RWPE2 (cell line): ENCODE data around the gene ZNF213.
"Not testable (repeated sequence)": the region's sequence is repeated elsewhere in the genome, so short reads cannot be mapped to it uniquely, and the experiment has no call there.

Experiments
- ATAC-seq: fragments of 200-7000 bp; cut with Tn5 transposase; 3 replicates; pipeline ENCODE4 v1.9.1; 2021; ENCODE audit warnings: low read depth
- DNase-seq: peaks from one replicate; pipeline ENCODE4 v3.0.0-alpha.2; 2020; ENCODE audit warnings: low spot score
- H3K27ac ChIP-seq: fragments of 450-650 bp; 2 replicates; pipeline ENCODE4 v1.5.1; 2017; ENCODE audit warnings: mild to moderate bottlenecking; ENCODE audit not compliant: poor library complexity, severe bottlenecking
- H3K27me3 ChIP-seq: fragments of 250-450 bp; sonication (Bioruptor Pico); 2 replicates; pipeline ENCODE4 v1.5.1; 2021; ENCODE audit warnings: mild to moderate bottlenecking, moderate library complexity; ENCODE audit not compliant: insufficient read depth, poor library complexity, severe bottlenecking
- H3K36me3 ChIP-seq: fragments of 250-450 bp; sonication (Bioruptor Pico); 2 replicates; pipeline ENCODE4 v1.5.1; 2020; ENCODE audit warnings: low read depth, mild to moderate bottlenecking, moderate library complexity
- H3K4me1 ChIP-seq: fragments of 250-450 bp; sonication (Bioruptor Pico); 2 replicates; pipeline ENCODE4 v1.5.1; 2021; ENCODE audit warnings: mild to moderate bottlenecking, moderate library complexity; ENCODE audit not compliant: insufficient read depth, poor library complexity, severe bottlenecking
- H3K4me3 ChIP-seq: fragments of 250-450 bp; sonication (Bioruptor Pico); 2 replicates; pipeline ENCODE4 v1.5.1; 2021; ENCODE audit warnings: mild to moderate bottlenecking, moderate library complexity; ENCODE audit not compliant: severe bottlenecking
- H3K9me3 ChIP-seq: fragments of 250-450 bp; sonication (Bioruptor Pico); 2 replicates; pipeline ENCODE4 v1.5.1; 2021; ENCODE audit warnings: mild to moderate bottlenecking, moderate library complexity; ENCODE audit not compliant: severe bottlenecking
- TF ChIP-seq, protein P1 (sequence below): fragments of 450-650 bp; IDR thresholded peaks from one replicate; pipeline ENCODE4 v1.5.1; 2017; ENCODE audit warnings: mild to moderate bottlenecking, moderate library complexity; ENCODE audit not compliant: poor library complexity, severe bottlenecking

ZNF213 gene

DNA sequence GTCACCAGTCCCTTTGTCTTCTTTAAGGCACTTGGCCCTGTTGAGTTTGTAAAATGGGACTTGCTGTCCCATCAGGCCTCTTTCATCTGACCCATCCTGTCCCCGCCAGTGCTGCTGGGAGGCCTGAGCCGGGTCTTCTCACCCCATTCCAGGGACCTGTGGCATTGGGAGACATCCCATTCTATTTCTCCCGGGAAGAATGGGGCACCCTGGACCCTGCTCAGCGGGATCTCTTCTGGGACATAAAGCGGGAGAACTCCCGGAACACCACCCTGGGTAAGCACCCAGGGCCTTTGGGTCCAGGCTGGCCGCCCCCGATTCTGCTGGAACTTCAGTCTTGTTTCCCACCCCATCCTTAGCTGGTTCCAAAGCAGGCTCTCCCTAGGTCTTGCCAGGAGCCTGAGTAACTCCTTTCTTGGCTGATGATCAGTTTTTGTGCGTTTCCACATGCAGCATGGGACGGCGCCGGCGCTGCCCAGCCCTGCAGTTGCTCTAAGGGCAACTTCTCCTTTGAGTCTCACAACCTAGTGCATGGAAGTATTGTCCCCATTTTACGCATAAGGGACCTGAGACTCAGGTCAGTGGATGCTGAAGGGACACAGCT is 4.1 kb downstream of the ZNF213 start:
- TF ChIP-seq, protein P1, sequence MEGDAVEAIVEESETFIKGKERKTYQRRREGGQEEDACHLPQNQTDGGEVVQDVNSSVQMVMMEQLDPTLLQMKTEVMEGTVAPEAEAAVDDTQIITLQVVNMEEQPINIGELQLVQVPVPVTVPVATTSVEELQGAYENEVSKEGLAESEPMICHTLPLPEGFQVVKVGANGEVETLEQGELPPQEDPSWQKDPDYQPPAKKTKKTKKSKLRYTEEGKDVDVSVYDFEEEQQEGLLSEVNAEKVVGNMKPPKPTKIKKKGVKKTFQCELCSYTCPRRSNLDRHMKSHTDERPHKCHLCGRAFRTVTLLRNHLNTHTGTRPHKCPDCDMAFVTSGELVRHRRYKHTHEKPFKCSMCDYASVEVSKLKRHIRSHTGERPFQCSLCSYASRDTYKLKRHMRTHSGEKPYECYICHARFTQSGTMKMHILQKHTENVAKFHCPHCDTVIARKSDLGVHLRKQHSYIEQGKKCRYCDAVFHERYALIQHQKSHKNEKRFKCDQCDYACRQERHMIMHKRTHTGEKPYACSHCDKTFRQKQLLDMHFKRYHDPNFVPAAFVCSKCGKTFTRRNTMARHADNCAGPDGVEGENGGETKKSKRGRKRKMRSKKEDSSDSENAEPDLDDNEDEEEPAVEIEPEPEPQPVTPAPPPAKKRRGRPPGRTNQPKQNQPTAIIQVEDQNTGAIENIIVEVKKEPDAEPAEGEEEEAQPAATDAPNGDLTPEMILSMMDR, result no peak
- DNase-seq (no peak), ATAC-seq (no peak)
- no peaks in the 10 kb centered on the region for H3K9me3 ChIP-seq
- H3K4me3 ChIP-seq, result no peak overlapping the region
- H3K27me3 ChIP-seq, result no peaks in the 10 kb centered on the region
- no peaks in the 10 kb centered on the region; the same call in 1 of the 2 replicates for H3K36me3 ChIP-seq
- H3K27ac ChIP-seq, result no peak overlapping the region
- H3K4me1 ChIP-seq, result no peaks in the 10 kb centered on the region

DNA sequence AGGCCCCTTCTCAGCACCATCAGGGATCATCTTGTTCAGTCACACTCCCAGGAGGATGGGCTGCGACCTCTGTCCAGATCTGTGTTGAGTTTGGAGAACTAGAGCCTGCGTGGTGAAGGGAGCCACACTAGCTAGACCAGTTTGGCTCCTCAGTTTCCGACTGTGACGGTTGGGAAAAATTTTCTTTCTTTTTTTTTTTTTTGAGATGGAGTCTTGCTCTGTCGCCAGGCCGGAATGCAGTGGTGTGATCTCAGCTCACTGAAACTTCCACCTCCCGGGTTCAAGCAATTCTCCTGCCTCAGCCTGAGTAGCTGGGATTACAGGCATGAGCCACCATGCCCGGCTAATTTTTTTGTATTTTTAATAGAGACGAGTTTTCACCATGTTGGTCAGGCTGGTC is 4.7 kb downstream of the ZNF213 start:
- H3K4me1 ChIP-seq, H3K27ac ChIP-seq, H3K36me3 ChIP-seq, DNase-seq, ATAC-seq, H3K4me3 ChIP-seq, H3K9me3 ChIP-seq, H3K27me3 ChIP-seq: not testable (repeated sequence)

DNA sequence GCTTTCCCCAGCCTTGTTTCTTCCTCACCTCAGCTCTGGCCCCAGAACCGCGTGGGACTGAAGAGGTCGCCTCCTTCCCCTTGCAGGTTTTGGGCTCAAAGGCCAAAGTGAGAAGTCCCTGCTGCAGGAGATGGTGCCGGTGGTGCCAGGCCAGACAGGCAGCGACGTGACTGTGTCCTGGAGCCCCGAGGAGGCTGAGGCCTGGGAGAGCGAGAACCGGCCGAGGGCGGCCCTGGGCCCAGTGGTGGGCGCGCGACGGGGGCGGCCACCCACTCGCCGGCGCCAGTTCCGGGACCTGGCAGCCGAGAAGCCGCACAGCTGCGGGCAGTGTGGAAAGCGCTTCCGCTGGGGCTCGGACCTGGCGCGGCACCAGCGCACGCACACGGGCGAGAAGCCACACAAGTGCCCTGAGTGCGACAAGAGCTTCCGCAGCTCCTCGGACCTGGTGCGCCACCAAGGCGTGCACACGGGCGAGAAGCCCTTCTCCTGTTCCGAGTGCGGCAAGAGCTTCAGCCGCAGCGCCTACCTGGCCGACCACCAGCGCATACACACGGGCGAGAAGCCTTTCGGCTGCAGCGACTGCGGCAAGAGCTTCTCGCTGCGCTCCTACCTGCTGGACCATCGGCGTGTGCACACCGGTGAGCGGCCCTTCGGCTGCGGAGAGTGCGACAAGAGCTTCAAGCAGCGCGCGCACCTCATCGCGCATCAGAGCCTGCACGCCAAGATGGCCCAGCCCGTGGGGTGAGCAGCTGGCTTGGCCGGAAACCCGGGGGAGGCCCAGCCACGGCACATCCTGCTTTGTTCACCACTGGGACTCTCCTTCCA is 6.0 kb downstream of the ZNF213 start:
- no peak overlapping the region for H3K27ac ChIP-seq
- no peaks in the 10 kb centered on the region for H3K9me3 ChIP-seq
- TF ChIP-seq, protein P1, result no peak
- DNase-seq (no peak), ATAC-seq (no peak)
- no peaks in the 10 kb centered on the region for H3K4me1 ChIP-seq
- no peaks in the 10 kb centered on the region for H3K27me3 ChIP-seq
- H3K36me3 ChIP-seq, result no peaks in the 10 kb centered on the region
- no peak overlapping the region for H3K4me3 ChIP-seq

DNA sequence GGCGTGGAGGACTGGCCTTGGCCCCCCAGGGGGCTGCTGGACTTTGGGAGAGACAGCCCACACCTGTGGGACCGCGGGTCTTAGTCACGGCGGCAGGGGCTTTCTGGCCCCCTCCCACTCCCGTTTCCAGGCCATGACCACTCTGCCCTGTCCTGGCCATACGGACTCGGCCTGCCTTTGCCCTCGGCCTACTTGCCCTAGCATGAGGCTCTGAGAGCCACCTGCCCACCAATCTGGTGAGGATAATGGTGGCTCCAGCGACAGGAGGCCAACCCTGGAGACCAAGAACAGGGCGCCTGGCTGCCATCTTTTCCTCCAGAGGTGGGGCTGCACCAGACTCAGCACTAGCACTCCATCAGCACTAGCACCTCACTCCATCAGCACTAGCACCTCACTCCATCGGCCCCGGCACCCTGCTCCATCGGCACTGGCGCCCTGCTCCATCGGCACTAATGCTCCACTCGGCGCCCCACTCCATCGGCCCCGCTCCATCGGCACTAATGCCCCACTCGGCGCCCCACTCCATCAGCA is 7.0 kb downstream of the ZNF213 start:
- no peaks in the 10 kb centered on the region for H3K27me3 ChIP-seq
- ATAC-seq (no peak), DNase-seq (no peak)
- no peak overlapping the region for H3K4me3 ChIP-seq
- H3K9me3 ChIP-seq, result no peaks in the 10 kb centered on the region
- no peaks in the 10 kb centered on the region for H3K4me1 ChIP-seq
- TF ChIP-seq, protein P1, result no peak
- H3K36me3 ChIP-seq, result no peaks in the 10 kb centered on the region
- H3K27ac ChIP-seq, result no peak overlapping the region

DNA sequence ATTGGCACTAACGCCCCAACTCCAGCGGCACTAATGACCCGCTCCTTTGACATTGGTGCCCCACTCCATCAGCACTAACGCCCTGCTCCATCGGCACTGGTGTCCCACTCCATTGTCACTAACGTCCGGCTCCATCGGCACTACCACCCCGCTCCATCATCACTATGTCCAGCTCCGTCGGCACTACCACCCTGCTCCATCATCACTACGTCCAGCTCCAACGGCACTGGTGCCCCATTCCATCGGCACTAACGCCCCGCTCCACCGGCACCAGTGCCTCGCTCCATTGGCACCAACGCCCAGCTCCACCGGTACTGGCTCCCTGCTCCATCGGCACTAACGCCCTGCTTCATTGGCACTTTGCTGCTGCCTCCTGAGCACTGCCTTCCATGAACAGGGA is 7.5 kb downstream of the ZNF213 start:
- Histone ChIP-seq H3K4me3 (no peak overlapping the region), H3K27me3 (no peaks in the 10 kb centered on the region), H3K4me1 (no peaks in the 10 kb centered on the region), H3K9me3 (no peaks in the 10 kb centered on the region), H3K27ac (no peak overlapping the region), H3K36me3 (no peaks in the 10 kb centered on the region)
- TF ChIP-seq, protein P1, result no peak
- DNase-seq, result no peak
- no peak for ATAC-seq
